WERI-Rb-1 (cell line): ENCODE results near the gene R3HDM1.
"Not testable (repeated sequence)": the region's sequence is repeated elsewhere in the genome, so short reads cannot be mapped to it uniquely, and the experiment has no call there.

Source experiments
- DNase-seq: peaks from one replicate; pipeline ENCODE4 v3.0.0-alpha.2; 2020
- H3K27ac ChIP-seq: fragments of 250-450 bp; sonication (Bioruptor Pico); 2 replicates; pipeline ENCODE4 v1.5.1; 2020; ENCODE audit warnings: mild to moderate bottlenecking, moderate library complexity
- H3K27me3 ChIP-seq: fragments of 250-450 bp; sonication (Bioruptor Pico); 2 replicates; pipeline ENCODE4 v1.5.1; 2021; ENCODE audit warnings: mild to moderate bottlenecking, low read depth, moderate library complexity; ENCODE audit not compliant: insufficient read depth, severe bottlenecking
- H3K36me3 ChIP-seq: fragments of 250-450 bp; sonication (Bioruptor Pico); 2 replicates; pipeline ENCODE4 v1.5.1; 2020; ENCODE audit warnings: mild to moderate bottlenecking, moderate library complexity
- H3K4me3 ChIP-seq: 2 replicates; pipeline ENCODE4 v1.5.1; 2011; ENCODE audit warnings: low read depth, mild to moderate bottlenecking, control low read depth, low read length
- H3K9me3 ChIP-seq: fragments of 250-450 bp; sonication (Bioruptor Pico); 2 replicates; pipeline ENCODE4 v1.5.1; 2021; ENCODE audit warnings: mild to moderate bottlenecking, moderate library complexity; ENCODE audit not compliant: severe bottlenecking
- TF ChIP-seq, protein P1 (sequence below): IDR thresholded peaks from 2 replicates; pipeline ENCODE4 v1.5.1; 2011; ENCODE audit warnings: low read depth, mild to moderate bottlenecking, control low read depth, inconsistent platforms, low read length

R3HDM1 gene

DNA sequence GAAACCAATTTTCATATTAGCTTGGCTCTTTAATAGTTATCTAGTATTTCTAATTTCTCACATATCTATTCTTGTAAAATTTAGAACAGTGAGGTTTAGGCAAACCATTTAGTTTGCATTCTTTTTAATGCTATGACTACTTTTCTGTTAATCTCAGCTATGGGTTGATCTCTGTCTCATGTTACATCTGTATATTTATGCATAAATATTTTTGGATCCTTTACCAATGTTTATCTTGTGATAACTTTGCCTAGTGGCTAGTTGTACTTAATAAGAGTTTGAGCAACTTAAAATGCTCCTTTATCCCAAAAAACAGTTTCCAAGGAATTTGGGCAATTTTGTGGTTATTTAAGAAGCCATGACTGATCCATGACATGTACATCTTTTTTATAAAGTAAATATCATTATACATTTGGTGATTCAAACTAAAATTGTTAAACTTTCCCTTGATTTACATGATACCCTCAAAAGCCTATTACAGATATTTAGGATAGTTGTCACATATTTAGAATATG, 86.3 kb downstream of the R3HDM1 start:
- H3K36me3 ChIP-seq: no peaks in the 10 kb centered on the region
- H3K9me3 ChIP-seq: no peaks in the 10 kb centered on the region
- no peak overlapping the region for H3K4me3 ChIP-seq
- TF ChIP-seq, protein P1, sequence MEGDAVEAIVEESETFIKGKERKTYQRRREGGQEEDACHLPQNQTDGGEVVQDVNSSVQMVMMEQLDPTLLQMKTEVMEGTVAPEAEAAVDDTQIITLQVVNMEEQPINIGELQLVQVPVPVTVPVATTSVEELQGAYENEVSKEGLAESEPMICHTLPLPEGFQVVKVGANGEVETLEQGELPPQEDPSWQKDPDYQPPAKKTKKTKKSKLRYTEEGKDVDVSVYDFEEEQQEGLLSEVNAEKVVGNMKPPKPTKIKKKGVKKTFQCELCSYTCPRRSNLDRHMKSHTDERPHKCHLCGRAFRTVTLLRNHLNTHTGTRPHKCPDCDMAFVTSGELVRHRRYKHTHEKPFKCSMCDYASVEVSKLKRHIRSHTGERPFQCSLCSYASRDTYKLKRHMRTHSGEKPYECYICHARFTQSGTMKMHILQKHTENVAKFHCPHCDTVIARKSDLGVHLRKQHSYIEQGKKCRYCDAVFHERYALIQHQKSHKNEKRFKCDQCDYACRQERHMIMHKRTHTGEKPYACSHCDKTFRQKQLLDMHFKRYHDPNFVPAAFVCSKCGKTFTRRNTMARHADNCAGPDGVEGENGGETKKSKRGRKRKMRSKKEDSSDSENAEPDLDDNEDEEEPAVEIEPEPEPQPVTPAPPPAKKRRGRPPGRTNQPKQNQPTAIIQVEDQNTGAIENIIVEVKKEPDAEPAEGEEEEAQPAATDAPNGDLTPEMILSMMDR: no peak
- H3K27me3 ChIP-seq: no peaks in the 10 kb centered on the region
- no peak overlapping the region for H3K27ac ChIP-seq
- DNase-seq: no peak

GRCh38 chr2:135620198-135620597, 88.9 kb downstream of the R3HDM1 start:
- Histone ChIP-seq H3K4me3 (no peak overlapping the region), H3K27ac (no peak overlapping the region), H3K36me3 (no peaks in the 10 kb centered on the region), H3K9me3 (no peaks in the 10 kb centered on the region), H3K27me3 (no peaks in the 10 kb centered on the region)
- TF ChIP-seq, protein P1: no peak
- no peak for DNase-seq

DNA sequence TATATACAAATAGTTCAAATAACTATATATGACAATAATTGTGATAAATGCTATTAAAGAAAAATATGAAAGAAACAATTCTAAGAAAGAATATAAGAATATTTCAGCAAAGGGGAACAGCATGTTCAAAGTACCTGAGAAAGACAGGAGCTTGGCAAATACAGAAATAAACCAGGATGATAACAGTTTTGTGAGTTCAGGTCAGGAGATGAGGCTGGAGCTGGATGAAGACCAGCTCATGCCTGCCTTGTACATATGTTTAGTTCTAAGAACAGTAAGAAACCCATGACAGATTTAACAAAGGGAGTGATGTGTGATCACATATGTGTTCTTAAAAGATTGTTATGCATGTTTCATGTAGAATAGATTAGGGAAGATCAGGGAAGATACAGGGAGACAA, 98.2 kb downstream of the R3HDM1 start:
- Histone ChIP-seq H3K4me3 (no peak overlapping the region), H3K9me3 (no peaks in the 10 kb centered on the region), H3K27ac (no peak overlapping the region), H3K36me3 (no peaks in the 10 kb centered on the region), H3K27me3 (no peaks in the 10 kb centered on the region)
- TF ChIP-seq, protein P1: no peak
- no peak for DNase-seq

DNA sequence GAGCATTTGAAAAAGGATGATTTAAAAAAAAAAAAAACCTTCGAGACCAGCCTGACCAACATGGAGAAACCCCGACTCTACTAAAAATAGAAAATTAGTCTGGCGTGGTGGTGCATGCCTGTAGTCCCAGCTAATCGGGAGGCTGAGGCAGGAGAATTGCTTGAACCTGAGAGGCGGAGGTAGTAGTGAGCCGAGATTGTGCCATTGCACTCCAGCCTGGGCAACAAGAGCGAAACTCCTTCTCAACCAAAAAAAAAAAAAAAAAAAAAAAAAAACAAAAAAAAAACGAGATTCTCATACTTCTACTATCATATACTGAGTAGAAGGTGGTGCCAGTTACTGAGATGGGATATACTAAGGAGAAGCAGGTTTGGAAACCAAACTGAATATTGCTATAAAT, 98.8 kb downstream of the R3HDM1 start:
- H3K9me3 ChIP-seq, H3K27ac ChIP-seq, H3K27me3 ChIP-seq, H3K4me3 ChIP-seq, H3K36me3 ChIP-seq, DNase-seq: not testable (repeated sequence)

DNA sequence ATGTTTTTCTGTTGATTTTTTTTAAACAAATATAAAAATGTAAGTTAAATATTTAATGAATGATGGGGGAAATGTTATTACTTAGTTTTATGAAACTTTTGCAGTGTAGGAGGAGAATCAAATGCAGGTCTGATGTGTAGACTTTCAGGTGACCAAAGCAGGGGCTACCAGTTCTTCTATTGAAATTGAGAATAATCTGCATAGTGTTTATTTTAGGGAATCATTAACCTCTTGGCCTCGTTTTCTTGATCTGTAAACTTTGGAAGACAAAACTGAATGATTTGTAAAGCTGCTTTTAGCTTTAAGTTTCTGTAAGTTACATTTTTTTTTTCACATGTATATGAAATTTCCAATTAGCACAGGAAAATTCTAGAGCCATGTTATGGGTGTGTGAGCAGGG, 99.2 kb downstream of the R3HDM1 start:
- DNase-seq: no peak
- no peak overlapping the region for H3K27ac ChIP-seq
- H3K27me3 ChIP-seq: no peaks in the 10 kb centered on the region
- no peak overlapping the region for H3K4me3 ChIP-seq
- H3K9me3 ChIP-seq: no peaks in the 10 kb centered on the region
- H3K36me3 ChIP-seq: no peaks in the 10 kb centered on the region; the same call in none of the 2 replicates
- TF ChIP-seq, protein P1: no peak

- TF ChIP-seq, protein P1: no peak
- Histone ChIP-seq H3K27me3 (no peaks in the 10 kb centered on the region), H3K36me3 (peaks cover 11% of the 10 kb centered on the region), H3K4me3 (no peak overlapping the region), H3K9me3 (no peaks in the 10 kb centered on the region), H3K27ac (no peak overlapping the region)
- DNase-seq: no peak
Observed at GRCh38 chr2:135633582-135633981, 102.3 kb downstream of the R3HDM1 start.
